Amniotic epithelial cell (primary cell): Measurements from ENCODE around the gene MTMR2.
A peak's percentile ranks its signal among the peaks of the same experiment; 100 is the strongest.
"Not testable (repeated sequence)": the region's sequence is repeated elsewhere in the genome, so short reads cannot be mapped to it uniquely, and the experiment has no call there.

Source experiments
- DNase-seq: peaks from one replicate; pipeline ENCODE4 v3.0.0-alpha.2; 2010; ENCODE audit warnings: low read depth

The MTMR2 gene

GRCh38 chr11:95811052-95811451 lies 112.9 kb downstream of the MTMR2 start:
- DNase-seq = not testable (repeated sequence)

- not testable (repeated sequence) for DNase-seq
These were observed 117.4 kb downstream of the MTMR2 start for GRCh38 chr11:95806464-95806863.

- no peak for DNase-seq
These were observed 118.0 kb downstream of the MTMR2 start for GRCh38 chr11:95805869-95806268.

GRCh38 chr11:95803973-95804372 lies 119.9 kb downstream of the MTMR2 start:
- no peak for DNase-seq

- no peak for DNase-seq
These were observed 121.1 kb downstream of the MTMR2 start for GRCh38 chr11:95802806-95803205.

GRCh38 chr11:95800438-95800837 lies 123.5 kb downstream of the MTMR2 start:
- DNase-seq = no peak

- peak; percentile 27 for DNase-seq
These were observed 124.4 kb downstream of the MTMR2 start for GRCh38 chr11:95799546-95799945.

- no peak for DNase-seq
These were observed 127.4 kb downstream of the MTMR2 start for GRCh38 chr11:95796501-95796900.

GRCh38 chr11:95795627-95796295 lies 128.1 kb downstream of the MTMR2 start:
- DNase-seq = no peak

GRCh38 chr11:95794086-95794485 lies 129.8 kb downstream of the MTMR2 start:
- peak; percentile 7 for DNase-seq

GRCh38 chr11:95793116-95793515 lies 130.8 kb downstream of the MTMR2 start:
- no peak for DNase-seq

GRCh38 chr11:95792700-95793099 lies 131.2 kb downstream of the MTMR2 start:
- DNase-seq = no peak

GRCh38 chr11:95792200-95792599 lies 131.7 kb downstream of the MTMR2 start:
- DNase-seq = no peak

GRCh38 chr11:95791709-95792033 lies 132.2 kb downstream of the MTMR2 start:
- no peak for DNase-seq

- DNase-seq = peak; percentile 72
These were observed 132.8 kb downstream of the MTMR2 start for GRCh38 chr11:95790933-95791708.

GRCh38 chr11:95790123-95790932 lies 133.6 kb downstream of the MTMR2 start, which contains the start of gene CEP57:
CEP57 (plus strand) TSS chr11:95790498; CDS start chr11:95790699, 201 bp downstream.
- peak; percentile 98 for DNase-seq

- peak; percentile 99 for DNase-seq
These were observed 134.3 kb downstream of the MTMR2 start, which contains the start of gene FAM76B for GRCh38 chr11:95789506-95790122. FAM76B (minus strand) TSS chr11:95789782; CDS start chr11:95789478, 304 bp downstream.

GRCh38 chr11:95788921-95789505 lies 134.9 kb downstream of the MTMR2 start:
- peak; percentile 16 for DNase-seq
